GM23338 (cell line): ENCODE data around the gene NEK7. TPM values are rescaled to one million over a fixed set of nuclear protein-coding genes. Genes with fewer than 3 reads are reported as not detected.

Source experiments
- ATAC-seq: fragments of 200-7000 bp; cut with Tn5 transposase; 3 replicates; pipeline ENCODE4 v1.9.1; 2020
- DNase-seq: peaks from one replicate; pipeline ENCODE4 v3.0.0-alpha.2; 2015; ENCODE audit warnings: low spot score
- H2AFZ ChIP-seq: fragments of 200-600 bp; sonication (generic); 2 replicates; pipeline ENCODE4 v1.8.0; 2016; ENCODE audit warnings: antibody characterized with exemption, mild to moderate bottlenecking, moderate library complexity
- H3F3A ChIP-seq: fragments of 200-600 bp; sonication (generic); replicated peaks from 2 replicates; pipeline ENCODE4 v1.8.0; 2017; ENCODE audit warnings: antibody characterized with exemption, mixed run types, low read depth
- H3K27ac ChIP-seq: fragments of 200-600 bp; sonication (generic); 2 replicates; pipeline ENCODE4 v1.6.1; 2016; ENCODE audit warnings: low read depth
- H3K27me3 ChIP-seq: fragments of 200-600 bp; sonication (generic); 2 replicates; pipeline ENCODE4 v1.8.0; 2016; ENCODE audit warnings: mild to moderate bottlenecking, mixed run types, moderate library complexity; ENCODE audit not compliant: insufficient read depth
- H3K36me3 ChIP-seq: fragments of 200-600 bp; sonication (generic); 2 replicates; pipeline ENCODE4 v1.8.0; 2016; ENCODE audit warnings: mild to moderate bottlenecking; ENCODE audit not compliant: insufficient read depth
- H3K4me1 ChIP-seq: fragments of 200-600 bp; sonication (generic); 2 replicates; pipeline ENCODE4 v1.8.0; 2016; ENCODE audit warnings: mild to moderate bottlenecking, moderate library complexity; ENCODE audit not compliant: insufficient read depth
- H3K4me2 ChIP-seq: fragments of 200-600 bp; sonication (generic); 2 replicates; pipeline ENCODE4 v1.7.1; 2017; ENCODE audit warnings: mixed run types
- H3K4me3 ChIP-seq: fragments of 200-600 bp; sonication (generic); 2 replicates; pipeline ENCODE4 v1.6.1; 2016; ENCODE audit warnings: mixed run types
- H3K79me2 ChIP-seq: fragments of 200-600 bp; sonication (generic); replicated peaks from 2 replicates; pipeline ENCODE4 v1.8.0; 2017; ENCODE audit warnings: mild to moderate bottlenecking; ENCODE audit not compliant: insufficient read depth
- H3K9me2 ChIP-seq: fragments of 200-600 bp; sonication (generic); 2 replicates; pipeline ENCODE4 v1.8.0; 2017; ENCODE audit not compliant: insufficient read depth
- H4K20me1 ChIP-seq: fragments of 200-600 bp; sonication (generic); replicated peaks from 2 replicates; pipeline ENCODE4 v1.8.0; 2017; ENCODE audit warnings: mild to moderate bottlenecking; ENCODE audit not compliant: insufficient read depth
- H3K27ac Mint-ChIP-seq: 2 replicates; pipeline ENCODE4 v1.8.0; 2020; ENCODE audit warnings: inconsistent platforms, mild to moderate bottlenecking, moderate library complexity, mixed read lengths
- H3K27me3 Mint-ChIP-seq: 3 replicates; pipeline ENCODE4 v1.8.0; 2022; ENCODE audit warnings: low read depth, mild to moderate bottlenecking, moderate library complexity, mixed read lengths, inconsistent platforms; ENCODE audit not compliant: insufficient read depth, poor library complexity
- H3K36me3 Mint-ChIP-seq: 3 replicates; pipeline ENCODE4 v1.8.0; 2021; ENCODE audit warnings: low read depth, mild to moderate bottlenecking, inconsistent platforms, moderate library complexity, mixed read lengths
- H3K4me1 Mint-ChIP-seq: 3 replicates; pipeline ENCODE4 v1.8.0; 2020; ENCODE audit warnings: mild to moderate bottlenecking, inconsistent platforms, mixed read lengths
- H3K4me3 Mint-ChIP-seq: 3 replicates; pipeline ENCODE4 v1.8.0; 2021; ENCODE audit warnings: moderate library complexity, mild to moderate bottlenecking, inconsistent platforms, mixed read lengths
- H3K9me3 Mint-ChIP-seq: 3 replicates; pipeline ENCODE4 v1.8.0; 2020; ENCODE audit warnings: moderate library complexity, mild to moderate bottlenecking, inconsistent platforms, mixed read lengths
- CREB1 ChIP-seq: fragments of 250-450 bp; sonication (Bioruptor Pico); IDR thresholded peaks from 2 replicates; pipeline ENCODE4 v1.5.0; 2020; ENCODE audit warnings: low read depth, mild to moderate bottlenecking, moderate library complexity
- ETS1 ChIP-seq: IDR thresholded peaks from 2 replicates; pipeline ENCODE4 v1.6.1; 2016; ENCODE audit warnings: antibody characterized with exemption
- EZH2 ChIP-seq: fragments of 200-600 bp; sonication (generic); IDR thresholded peaks from one replicate; pipeline ENCODE4 v1.8.0; 2017; ENCODE audit warnings: antibody characterized with exemption, mild to moderate bottlenecking, low read depth; ENCODE audit not compliant: unreplicated experiment
- EZH2phosphoT487 ChIP-seq: fragments of 200-600 bp; sonication (generic); IDR thresholded peaks from one replicate; pipeline ENCODE4 v1.8.1; 2018; ENCODE audit warnings: antibody characterized with exemption; ENCODE audit not compliant: unreplicated experiment
- JUNB ChIP-seq: IDR thresholded peaks from one replicate; pipeline ENCODE4 v1.6.1; 2016; ENCODE audit warnings: antibody characterized with exemption; ENCODE audit not compliant: unreplicated experiment
- NANOG ChIP-seq: IDR thresholded peaks from 2 replicates; pipeline ENCODE4 v1.6.1; 2016; ENCODE audit warnings: antibody characterized with exemption, borderline replicate concordance
- POLR2AphosphoS5 ChIP-seq: IDR thresholded peaks from 2 replicates; pipeline ENCODE4 v1.6.1; 2016; ENCODE audit warnings: antibody characterized with exemption, low read depth
- REST ChIP-seq: IDR thresholded peaks from one replicate; pipeline ENCODE4 v1.6.1; 2018; ENCODE audit warnings: antibody characterized with exemption; ENCODE audit not compliant: unreplicated experiment
- STAT1 ChIP-seq: IDR thresholded peaks from one replicate; pipeline ENCODE4 v1.6.1; 2016; ENCODE audit warnings: antibody characterized with exemption; ENCODE audit not compliant: unreplicated experiment
- ZNF114 ChIP-seq: fragments of 250-450 bp; sonication (Bioruptor Pico); IDR thresholded peaks from 2 replicates; pipeline ENCODE4 v1.5.0; 2020; ENCODE audit warnings: mild to moderate bottlenecking, moderate library complexity
- ZNF331 ChIP-seq: fragments of 250-450 bp; sonication (Bioruptor Pico); IDR thresholded peaks from 2 replicates; pipeline ENCODE4 v1.5.0; 2020; ENCODE audit warnings: low read depth, mild to moderate bottlenecking, moderate library complexity
- ZNF462 ChIP-seq: fragments of 250-450 bp; sonication (Bioruptor Pico); IDR thresholded peaks from 2 replicates; pipeline ENCODE4 v1.5.0; 2020; ENCODE audit warnings: mild to moderate bottlenecking, moderate library complexity
- polyA plus RNA-seq: library from polyadenylated mRNA; unstranded; fragments of >200 nt; fragmentation: Nextera tagmentation; extraction: Ambion mirVana; gene quantifications from 2 replicates; pipeline ENCODE4 v1.2.1, GENCODE V29; 2016
- total RNA-seq: library from RNA; depleted of rRNA; stranded (reverse); fragments of >200 nt; shearing (Covaris generic); gene quantifications from 2 replicates; pipeline ENCODE4 v1.2.3, GENCODE V29; 2014

The NEK7 gene
- total and polyA plus RNA-seq, 2 experiments from 2014 or later, result 4.8 to 15.3 TPM

GRCh38 chr1:198175423-198176170 lies 18.8 kb downstream of the NEK7 start (continued):
- TF ChIP-seq EZH2phosphoT487 (no peak), STAT1 (no peak), ETS1 (no peak), REST (no peak), JUNB (no peak), NANOG (no peak), ZNF114 (CRISPR knock-in tag) (no peak), POLR2AphosphoS5 (no peak), ZNF331 (CRISPR knock-in tag) (no peak), CREB1 (CRISPR knock-in tag) (no peak)

- Mint-ChIP-seq H3K4me3 (no peak overlapping the region), H3K9me3 (no peaks in the 10 kb centered on the region), H3K27me3 (no peaks in the 10 kb centered on the region), H3K27ac (0 out of 2 replicates have a peak overlapping the region, but pooled peaks have one; percentile 7), H3K4me1 (peaks cover 40% of the 10 kb centered on the region), H3K36me3 (no peaks in the 10 kb centered on the region)
- Histone ChIP-seq H3K79me2 (peaks cover 95% of the 10 kb centered on the region), H3K4me3 (no peak overlapping the region), H3F3A (no peaks in the 10 kb centered on the region), H3K36me3 (no peaks in the 10 kb centered on the region), H4K20me1 (no peaks in the 10 kb centered on the region), H3K27ac (no peak overlapping the region), H3K4me1 (peaks cover 17% of the 10 kb centered on the region), H3K27me3 (no peaks in the 10 kb centered on the region), H3K9me2 (no peaks in the 10 kb centered on the region), H2AFZ (no peak overlapping the region), H3K4me2 (no peak overlapping the region)
- no peak for DNase-seq
- no peak for ATAC-seq
- no peak for TF ChIP-seq ETS1
- TF ChIP-seq STAT1, result no peak
- no peak for TF ChIP-seq ZNF331 (CRISPR knock-in tag)
- no peak for TF ChIP-seq EZH2
- no peak for TF ChIP-seq ZNF462
- no peak for TF ChIP-seq NANOG
- no peak for TF ChIP-seq POLR2AphosphoS5
- TF ChIP-seq EZH2phosphoT487, result no peak
These were observed 19.4 kb downstream of the NEK7 start for GRCh38 chr1:198176179-198176578.
